ENCODE measurements around the gene ERCC3.

ERCC3 gene

DNA sequence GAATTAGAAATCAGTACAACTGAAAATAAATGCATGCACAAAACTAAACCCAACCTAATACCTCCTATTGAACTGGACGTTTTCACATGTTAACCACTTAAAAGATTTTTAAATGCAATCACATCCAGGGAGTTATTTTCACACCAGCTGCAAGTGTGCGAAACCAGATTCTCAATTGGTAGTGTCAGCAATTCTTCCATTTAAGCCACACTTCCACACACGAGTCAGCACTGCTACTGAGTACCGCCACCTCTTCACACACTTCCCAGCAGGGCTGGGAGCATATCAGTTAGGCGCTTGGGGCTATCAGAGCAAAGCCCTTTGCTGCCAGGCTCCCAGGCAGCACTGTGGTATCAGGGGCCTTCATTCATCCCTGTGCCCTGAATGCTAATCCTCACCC lies 14.2 kb downstream of the ERCC3 start:
- Histone ChIP-seq H3K27me3 (ENCODE audit: low read depth, low read length) (no peaks in the 10 kb centered on the region), H3K9me3 (ENCODE audit: control insufficient read depth in 1 of 2, low read length in 2 of 2) (peaks cover 0 to 3% of the 10 kb centered on the region in 2 donors), H3K27ac (ENCODE audit: low read length) (no peak overlapping the region), H3K4me3 (ENCODE audit: low read depth in 1 of 2, low read length in 2 of 2) (no peak overlapping the region), H3K36me3 (ENCODE audit: control insufficient read depth in 1 of 2, insufficient read depth in 2 of 2, low read length in 2 of 2) (peaks cover 56 to 83% of the 10 kb centered on the region in 2 donors), H3K4me1 (ENCODE audit: control insufficient read depth in 1 of 2, insufficient read depth in 2 of 2, low read length in 2 of 2) (no peaks in the 10 kb centered on the region)

DNA sequence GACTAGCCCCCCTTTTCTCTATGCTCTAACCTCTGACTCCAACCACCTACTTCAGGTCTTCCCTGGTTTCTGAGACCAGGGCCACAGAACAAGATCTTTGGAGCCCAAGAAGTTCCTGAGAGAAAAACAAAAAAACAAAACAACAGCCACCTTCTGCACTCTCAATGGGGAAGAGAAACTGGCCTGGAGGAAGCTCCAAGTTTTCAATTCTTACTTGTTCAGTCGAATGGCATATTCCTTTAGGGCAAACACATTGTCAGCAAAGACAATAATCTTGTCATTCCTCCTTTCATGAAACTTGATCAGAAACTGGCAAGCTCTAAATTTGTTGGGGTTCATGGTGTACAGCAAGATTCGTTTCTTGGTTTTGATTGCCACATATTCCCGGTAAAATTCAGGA lies 15.0 kb downstream of the ERCC3 start:
- no peaks in the 10 kb centered on the region for H3K4me1 ChIP-seq (ENCODE audit: control insufficient read depth in 1 of 2, insufficient read depth in 2 of 2, low read length in 2 of 2)
- H3K4me3 ChIP-seq (ENCODE audit: low read depth in 1 of 2, low read length in 2 of 2) = no peak overlapping the region
- no peak overlapping the region for H3K27ac ChIP-seq (ENCODE audit: low read length)
- H3K36me3 ChIP-seq (ENCODE audit: control insufficient read depth in 1 of 2, insufficient read depth in 2 of 2, low read length in 2 of 2) = peaks cover 52 to 81% of the 10 kb centered on the region in 2 donors
- peaks cover 0 to 3% of the 10 kb centered on the region in 2 donors for H3K9me3 ChIP-seq (ENCODE audit: control insufficient read depth in 1 of 2, low read length in 2 of 2)
- no peaks in the 10 kb centered on the region for H3K27me3 ChIP-seq (ENCODE audit: low read depth, low read length)

DNA sequence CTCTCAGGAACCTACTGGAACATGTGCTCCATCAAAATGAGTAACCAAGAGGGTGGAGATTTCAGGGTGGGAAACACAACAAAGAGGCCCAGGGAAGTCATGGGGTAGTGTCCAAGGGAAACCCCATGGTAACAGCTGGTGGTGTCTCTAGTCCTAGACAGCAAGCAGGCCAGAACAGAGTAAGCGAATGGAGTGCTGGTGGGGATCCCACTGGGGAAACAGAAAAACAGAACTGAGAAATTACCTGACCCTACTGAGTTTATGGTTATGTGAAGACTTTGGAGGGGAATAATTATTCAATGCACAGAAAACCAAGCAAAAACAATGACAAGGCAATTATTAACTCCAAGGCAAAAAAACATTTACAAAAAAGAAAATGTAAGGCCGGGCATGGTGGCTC lies 16.9 kb downstream of the ERCC3 start:
- H3K36me3 ChIP-seq (ENCODE audit: control insufficient read depth in 1 of 2, insufficient read depth in 2 of 2, low read length in 2 of 2) = peaks cover 53 to 74% of the 10 kb centered on the region in 2 donors

DNA sequence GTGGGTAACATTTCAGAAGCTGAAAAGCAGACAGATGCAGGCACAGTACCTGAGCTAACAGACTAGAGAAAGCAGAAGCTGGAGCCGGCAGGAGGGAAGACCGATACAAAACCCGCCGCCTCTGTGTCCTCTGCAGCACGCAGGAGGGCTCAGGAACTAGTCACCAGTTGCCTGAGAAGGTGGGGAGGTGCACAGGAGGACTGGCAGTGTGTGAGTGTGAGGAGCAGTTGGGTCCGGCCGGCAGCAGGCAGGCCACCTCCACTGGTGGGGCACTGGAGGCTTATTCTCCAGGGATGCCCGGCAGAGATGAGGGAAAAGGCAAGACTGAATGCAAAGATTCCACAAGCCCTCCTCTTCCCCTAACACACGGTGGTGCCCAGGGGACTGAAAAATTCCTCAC lies 18.2 kb downstream of the ERCC3 start:
- Histone ChIP-seq H3K36me3 (ENCODE audit: control insufficient read depth in 1 of 2, insufficient read depth in 2 of 2, low read length in 2 of 2) (peaks cover 59 to 81% of the 10 kb centered on the region in 2 donors), H3K4me1 (ENCODE audit: control insufficient read depth in 1 of 2, insufficient read depth in 2 of 2, low read length in 2 of 2) (no peaks in the 10 kb centered on the region), H3K27ac (ENCODE audit: low read length) (no peak overlapping the region)

More for the DNA sequence above, 16.9 kb downstream of the ERCC3 start:
- no peaks in the 10 kb centered on the region for H3K9me3 ChIP-seq (ENCODE audit: control insufficient read depth in 1 of 2, low read length in 2 of 2)
- H3K27ac ChIP-seq (ENCODE audit: low read length) = no peak overlapping the region
- H3K27me3 ChIP-seq (ENCODE audit: low read depth, low read length) = no peaks in the 10 kb centered on the region
- H3K4me3 ChIP-seq (ENCODE audit: low read depth in 1 of 2, low read length in 2 of 2) = no peak overlapping the region
- no peaks in the 10 kb centered on the region for H3K4me1 ChIP-seq (ENCODE audit: control insufficient read depth in 1 of 2, insufficient read depth in 2 of 2, low read length in 2 of 2)

DNA sequence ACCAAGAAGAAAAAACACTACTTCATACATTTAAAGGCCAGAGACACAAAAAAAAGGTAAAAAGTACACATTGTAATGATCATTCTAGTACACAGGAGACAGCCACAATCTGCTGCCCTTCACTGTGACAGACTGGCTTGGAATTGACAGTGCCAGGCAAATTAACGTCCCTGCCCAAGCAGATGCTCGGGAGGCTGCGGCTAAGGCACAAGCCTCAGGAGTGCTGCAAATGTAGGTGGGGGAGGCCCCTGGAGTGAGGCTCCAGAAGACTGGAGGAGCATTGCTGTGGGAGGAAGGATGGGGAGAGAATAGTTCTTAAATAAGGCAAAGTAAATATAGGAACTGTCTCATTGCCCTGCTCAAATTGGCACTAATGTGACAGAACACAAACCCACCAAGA lies 18.6 kb downstream of the ERCC3 start:
- no peak overlapping the region for H3K27ac ChIP-seq (ENCODE audit: low read length)
- H3K4me3 ChIP-seq (ENCODE audit: low read depth in 1 of 2, low read length in 2 of 2) = no peak overlapping the region
- no peaks in the 10 kb centered on the region for H3K4me1 ChIP-seq (ENCODE audit: control insufficient read depth in 1 of 2, insufficient read depth in 2 of 2, low read length in 2 of 2)
- no peaks in the 10 kb centered on the region for H3K9me3 ChIP-seq (ENCODE audit: control insufficient read depth in 1 of 2, low read length in 2 of 2)
- H3K36me3 ChIP-seq (ENCODE audit: control insufficient read depth in 1 of 2, insufficient read depth in 2 of 2, low read length in 2 of 2) = peaks cover 62 to 83% of the 10 kb centered on the region in 2 donors
- H3K27me3 ChIP-seq (ENCODE audit: low read depth, low read length) = no peaks in the 10 kb centered on the region

More for the DNA sequence above, 18.2 kb downstream of the ERCC3 start:
- Histone ChIP-seq H3K9me3 (ENCODE audit: control insufficient read depth in 1 of 2, low read length in 2 of 2) (no peaks in the 10 kb centered on the region), H3K4me3 (ENCODE audit: low read depth in 1 of 2, low read length in 2 of 2) (no peak overlapping the region), H3K27me3 (ENCODE audit: low read depth, low read length) (no peaks in the 10 kb centered on the region)

DNA sequence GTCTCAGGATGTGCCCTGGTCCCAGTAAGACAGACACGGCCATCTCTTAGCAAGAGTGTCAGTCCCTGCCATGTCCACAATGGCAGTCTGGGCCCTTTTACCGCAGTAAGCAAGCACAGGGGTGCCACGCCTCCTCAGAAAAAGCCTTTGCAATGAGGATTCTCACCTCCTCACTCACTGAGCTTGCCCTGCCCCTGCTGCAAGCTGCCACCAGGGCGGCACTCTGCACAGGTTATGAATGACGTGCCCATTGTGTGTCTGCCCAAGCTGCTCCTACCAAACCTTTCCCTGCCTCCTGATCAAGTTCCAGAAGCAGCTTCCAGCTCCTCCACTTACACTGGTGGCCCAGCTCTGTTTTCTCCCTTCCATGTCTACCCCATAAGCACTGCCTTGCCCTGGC lies 23.3 kb downstream of the ERCC3 start:
- peaks cover 49 to 79% of the 10 kb centered on the region in 2 donors for H3K36me3 ChIP-seq (ENCODE audit: control insufficient read depth in 1 of 2, insufficient read depth in 2 of 2, low read length in 2 of 2)
- no peaks in the 10 kb centered on the region for H3K27me3 ChIP-seq (ENCODE audit: low read depth, low read length)
- no peaks in the 10 kb centered on the region for H3K4me1 ChIP-seq (ENCODE audit: control insufficient read depth in 1 of 2, insufficient read depth in 2 of 2, low read length in 2 of 2)
- no peaks in the 10 kb centered on the region for H3K9me3 ChIP-seq (ENCODE audit: control insufficient read depth in 1 of 2, low read length in 2 of 2)
- no peak overlapping the region for H3K27ac ChIP-seq (ENCODE audit: low read length)
- H3K4me3 ChIP-seq (ENCODE audit: low read depth in 1 of 2, low read length in 2 of 2) = no peak overlapping the region

DNA sequence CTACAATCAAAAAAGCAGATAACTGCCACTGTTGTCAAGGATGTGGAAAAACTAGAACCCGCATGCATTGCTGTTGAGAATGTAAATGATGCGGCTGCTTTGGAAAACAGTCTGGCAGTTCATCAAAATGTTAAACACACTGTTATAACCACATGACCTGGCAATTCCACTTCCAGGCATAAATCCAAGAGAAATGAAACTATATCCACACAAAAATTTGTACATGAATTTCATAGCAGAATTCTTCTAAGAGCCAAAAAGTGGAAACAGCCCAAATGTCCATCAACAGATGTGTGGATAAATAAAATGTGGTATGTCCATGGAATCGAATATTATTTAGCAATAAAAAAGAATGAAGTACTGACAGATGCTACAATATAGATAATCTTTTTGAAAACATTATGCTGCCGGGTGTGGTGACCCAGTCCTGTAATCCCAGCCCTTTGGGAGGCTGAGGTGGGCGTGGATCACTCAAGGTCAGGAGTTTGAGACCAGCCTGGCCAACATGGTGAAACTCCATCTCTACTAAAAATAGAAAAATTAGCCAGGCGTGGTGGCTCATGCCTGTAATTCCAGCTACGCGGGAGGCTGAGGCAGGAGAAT lies 32.0 kb downstream of the ERCC3 start:
- no peak overlapping the region for H3K4me3 ChIP-seq (ENCODE audit: low read depth in 1 of 2, low read length in 2 of 2)
- H3K27me3 ChIP-seq (ENCODE audit: low read depth, low read length) = no peaks in the 10 kb centered on the region
- no peak overlapping the region for H3K27ac ChIP-seq (ENCODE audit: low read length)
- no peaks in the 10 kb centered on the region for H3K9me3 ChIP-seq (ENCODE audit: control insufficient read depth in 1 of 2, low read length in 2 of 2)
- H3K4me1 ChIP-seq (ENCODE audit: control insufficient read depth in 1 of 2, insufficient read depth in 2 of 2, low read length in 2 of 2) = no peaks in the 10 kb centered on the region
- H3K36me3 ChIP-seq (ENCODE audit: control insufficient read depth in 1 of 2, insufficient read depth in 2 of 2, low read length in 2 of 2) = peaks cover 36 to 56% of the 10 kb centered on the region in 2 donors

DNA sequence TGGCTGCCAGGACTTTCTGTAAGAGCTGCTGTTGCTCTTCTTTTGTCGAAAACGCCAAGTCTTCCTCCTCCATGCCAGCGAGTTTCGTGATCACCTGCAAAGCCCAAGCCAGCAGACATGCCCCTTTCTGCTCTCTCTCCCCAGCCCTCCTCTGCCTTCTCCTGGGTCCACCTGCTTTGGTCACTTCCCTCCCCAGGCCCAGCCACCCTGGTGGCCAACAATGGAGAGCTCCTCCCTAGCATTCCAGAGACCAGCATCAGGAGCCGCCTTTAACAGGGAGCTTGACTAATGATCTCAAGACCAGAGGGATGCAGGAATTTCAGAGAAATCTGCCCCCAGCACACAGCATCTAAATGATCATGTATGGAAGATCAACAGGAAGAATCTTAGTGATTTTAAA lies 34.6 kb downstream of the ERCC3 start:
- H3K4me3 ChIP-seq (ENCODE audit: low read depth in 1 of 2, low read length in 2 of 2) = no peak overlapping the region
- H3K27ac ChIP-seq (ENCODE audit: low read length) = no peak overlapping the region
- peaks cover 42 to 59% of the 10 kb centered on the region in 2 donors for H3K36me3 ChIP-seq (ENCODE audit: control insufficient read depth in 1 of 2, insufficient read depth in 2 of 2, low read length in 2 of 2)

DNA sequence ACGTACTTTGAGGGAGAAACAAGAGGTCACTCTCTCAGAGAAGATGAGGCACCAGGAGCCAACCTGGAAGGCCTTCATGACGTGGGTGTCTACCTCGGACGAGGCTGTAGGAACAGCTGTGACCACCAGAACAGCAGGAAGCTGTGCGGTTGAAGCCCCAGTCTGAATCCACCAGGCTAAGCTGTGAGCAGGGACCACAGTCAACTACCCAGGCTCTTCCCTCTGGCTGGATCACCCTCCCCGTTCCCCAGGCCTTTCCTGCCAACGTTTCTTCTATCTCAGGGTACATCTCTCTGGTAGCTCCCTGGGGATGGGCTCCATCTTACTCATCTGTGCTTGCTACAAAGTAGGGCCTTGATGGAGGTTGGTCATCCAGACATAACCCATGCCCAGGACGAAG lies 37.1 kb downstream of the ERCC3 start:
- Histone ChIP-seq H3K36me3 (ENCODE audit: control insufficient read depth in 1 of 2, insufficient read depth in 2 of 2, low read length in 2 of 2) (peaks cover 42 to 54% of the 10 kb centered on the region in 2 donors), H3K4me3 (ENCODE audit: low read depth in 1 of 2, low read length in 2 of 2) (no peak overlapping the region), H3K27me3 (ENCODE audit: low read depth, low read length) (no peaks in the 10 kb centered on the region), H3K9me3 (ENCODE audit: control insufficient read depth in 1 of 2, low read length in 2 of 2) (no peaks in the 10 kb centered on the region), H3K27ac (ENCODE audit: low read length) (no peak overlapping the region), H3K4me1 (ENCODE audit: control insufficient read depth in 1 of 2, insufficient read depth in 2 of 2, low read length in 2 of 2) (no peaks in the 10 kb centered on the region)

More for the DNA sequence above, 34.6 kb downstream of the ERCC3 start:
- Histone ChIP-seq H3K4me1 (ENCODE audit: control insufficient read depth in 1 of 2, insufficient read depth in 2 of 2, low read length in 2 of 2) (no peaks in the 10 kb centered on the region), H3K27me3 (ENCODE audit: low read depth, low read length) (no peaks in the 10 kb centered on the region), H3K9me3 (ENCODE audit: control insufficient read depth in 1 of 2, low read length in 2 of 2) (no peaks in the 10 kb centered on the region)

DNA sequence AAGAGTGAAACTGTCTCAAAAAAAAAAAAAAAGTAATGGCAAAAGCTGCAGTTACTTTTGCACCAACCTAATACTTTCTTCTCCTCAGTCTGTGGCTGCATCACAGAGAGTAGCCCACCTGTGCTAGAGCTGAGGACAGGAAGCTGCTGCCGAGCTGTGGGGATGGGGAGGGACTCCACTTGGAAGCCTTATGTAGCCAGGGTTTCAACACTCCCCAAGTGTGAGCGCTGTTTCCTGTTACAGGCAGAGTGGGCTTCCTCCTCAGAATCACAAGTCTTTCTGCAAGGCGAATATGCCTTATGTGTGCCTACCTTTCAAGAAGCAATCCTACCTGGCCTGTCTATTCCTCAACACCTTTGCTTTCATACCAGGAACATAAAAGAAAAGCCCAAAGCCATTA lies 37.6 kb downstream of the ERCC3 start:
- no peaks in the 10 kb centered on the region for H3K27me3 ChIP-seq (ENCODE audit: low read depth, low read length)
- H3K4me1 ChIP-seq (ENCODE audit: control insufficient read depth in 1 of 2, insufficient read depth in 2 of 2, low read length in 2 of 2) = no peaks in the 10 kb centered on the region
- H3K9me3 ChIP-seq (ENCODE audit: control insufficient read depth in 1 of 2, low read length in 2 of 2) = no peaks in the 10 kb centered on the region
- H3K36me3 ChIP-seq (ENCODE audit: control insufficient read depth in 1 of 2, insufficient read depth in 2 of 2, low read length in 2 of 2) = peaks cover 42 to 49% of the 10 kb centered on the region in 2 donors
- H3K27ac ChIP-seq (ENCODE audit: low read length) = no peak overlapping the region
- no peak overlapping the region for H3K4me3 ChIP-seq (ENCODE audit: low read depth in 1 of 2, low read length in 2 of 2)

DNA sequence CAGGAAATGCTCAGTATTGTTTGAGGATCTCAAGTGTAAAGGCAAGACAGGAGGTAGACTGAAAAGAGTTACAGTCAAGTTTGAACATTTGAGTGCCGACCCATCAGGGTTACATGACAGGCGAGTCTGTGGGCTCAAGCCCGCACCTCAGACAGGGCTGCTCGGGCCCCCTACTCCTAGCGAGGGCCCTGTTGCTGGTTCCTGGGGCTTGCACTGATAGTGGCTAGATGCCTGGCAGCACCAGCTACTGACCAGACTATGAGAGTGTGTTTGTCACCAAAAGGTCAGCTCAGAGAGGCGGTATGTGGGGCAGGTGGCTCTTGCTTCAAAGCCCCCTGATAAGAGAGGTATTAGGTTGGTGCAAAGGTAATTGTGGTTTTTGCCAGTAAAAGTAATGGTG lies 38.2 kb downstream of the ERCC3 start:
- Histone ChIP-seq H3K36me3 (ENCODE audit: control insufficient read depth in 1 of 2, insufficient read depth in 2 of 2, low read length in 2 of 2) (peaks cover 36 to 43% of the 10 kb centered on the region in 2 donors), H3K4me3 (ENCODE audit: low read depth in 1 of 2, low read length in 2 of 2) (no peak overlapping the region), H3K27me3 (ENCODE audit: low read depth, low read length) (no peaks in the 10 kb centered on the region), H3K4me1 (ENCODE audit: control insufficient read depth in 1 of 2, insufficient read depth in 2 of 2, low read length in 2 of 2) (no peaks in the 10 kb centered on the region), H3K9me3 (ENCODE audit: control insufficient read depth in 1 of 2, low read length in 2 of 2) (no peaks in the 10 kb centered on the region), H3K27ac (ENCODE audit: low read length) (no peak overlapping the region)

DNA sequence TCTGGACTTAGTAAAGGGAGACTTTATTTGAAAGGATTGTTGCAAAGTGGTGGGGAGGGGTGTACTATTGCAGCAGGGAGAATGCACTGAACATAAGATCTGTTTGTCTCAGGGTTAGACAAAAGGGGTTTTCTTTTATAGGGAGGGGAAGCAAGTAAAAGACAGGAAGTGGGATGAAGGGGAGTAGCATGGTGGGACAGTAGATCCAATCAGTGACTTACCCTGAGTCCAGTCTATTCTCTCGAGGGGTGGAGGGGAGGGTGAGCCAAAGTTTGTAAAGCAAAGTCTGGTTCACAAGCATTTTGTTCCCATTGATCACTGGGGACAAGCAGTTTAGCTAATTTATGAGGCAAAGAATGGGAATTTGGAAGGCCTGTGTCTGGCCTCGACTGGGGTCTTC lies 38.8 kb downstream of the ERCC3 start:
- Histone ChIP-seq H3K27me3 (ENCODE audit: low read depth, low read length) (no peaks in the 10 kb centered on the region), H3K9me3 (ENCODE audit: control insufficient read depth in 1 of 2, low read length in 2 of 2) (no peaks in the 10 kb centered on the region), H3K27ac (ENCODE audit: low read length) (no peak overlapping the region), H3K36me3 (ENCODE audit: control insufficient read depth in 1 of 2, insufficient read depth in 2 of 2, low read length in 2 of 2) (peaks cover 30 to 38% of the 10 kb centered on the region in 2 donors), H3K4me3 (ENCODE audit: low read depth in 1 of 2, low read length in 2 of 2) (no peak overlapping the region), H3K4me1 (ENCODE audit: control insufficient read depth in 1 of 2, insufficient read depth in 2 of 2, low read length in 2 of 2) (no peaks in the 10 kb centered on the region)
